NCI-H146 treated with DMSO at 0.1 percent for 48 hours (cell line): Measurements from ENCODE around the gene TRIM68.
A peak's percentile ranks its signal among the peaks of the same experiment; 100 is the strongest.

Experiments
- DNase-seq: peaks from one replicate; lab custom pipeline; 2025; ENCODE audit not compliant: unreplicated experiment; lab: John Stamatoyannopoulos, UW

The TRIM68 gene

GRCh38 chr11:4607781-4608666 is at the start of gene TRIM68:
Gene TRIM68 (minus strand): TSS chr11:4608231. CDS start chr11:4605504, 2,727 bp downstream.
- DNase-seq, result peak; percentile 91

- no peak for DNase-seq
These were observed 46.8 kb upstream of the TRIM68 start for GRCh38 chr11:4654635-4655369.

- peak; percentile 13 for DNase-seq
These were observed 39.7 kb upstream of the TRIM68 start for GRCh38 chr11:4647766-4648165.

- no peak for DNase-seq
These were observed 37.9 kb upstream of the TRIM68 start for GRCh38 chr11:4645974-4646373.

GRCh38 chr11:4644233-4644632 is 36.2 kb upstream of the TRIM68 start:
- DNase-seq, result no peak

- no peak for DNase-seq
These were observed 35.7 kb upstream of the TRIM68 start, which contains the start of gene OR51E1 for GRCh38 chr11:4643682-4644081. Gene OR51E1 (plus strand): TSS chr11:4643982. CDS start chr11:4652527, 8,545 bp downstream.

- DNase-seq, result no peak
These were observed 35.0 kb upstream of the TRIM68 start for GRCh38 chr11:4643076-4643475.

- DNase-seq, result no peak
These were observed 34.0 kb upstream of the TRIM68 start for GRCh38 chr11:4642043-4642442.

GRCh38 chr11:4641501-4641900 is 33.5 kb upstream of the TRIM68 start:
- no peak for DNase-seq

- DNase-seq, result no peak
These were observed 31.9 kb upstream of the TRIM68 start for GRCh38 chr11:4639931-4640330.

GRCh38 chr11:4637662-4638047 is 29.6 kb upstream of the TRIM68 start:
- peak; percentile 14 for DNase-seq

- peak; percentile 79 for DNase-seq
These were observed 29.1 kb upstream of the TRIM68 start, which contains the start of gene OR51D1 for GRCh38 chr11:4636962-4637661. Gene OR51D1 (plus strand): TSS chr11:4637477. CDS start chr11:4639791, 2,314 bp downstream.

GRCh38 chr11:4636136-4636535 is 28.1 kb upstream of the TRIM68 start:
- DNase-seq, result no peak

- DNase-seq, result peak; percentile 81
These were observed 18.4 kb upstream of the TRIM68 start for GRCh38 chr11:4626207-4627099.

- no peak for DNase-seq
These were observed 11.5 kb upstream of the TRIM68 start for GRCh38 chr11:4619514-4619913.

GRCh38 chr11:4615856-4616444 is 7.9 kb upstream of the TRIM68 start:
- no peak for DNase-seq

GRCh38 chr11:4611986-4612385 is 4.0 kb upstream of the TRIM68 start:
- DNase-seq, result no peak

- DNase-seq, result no peak
These were observed 2.4 kb upstream of the TRIM68 start for GRCh38 chr11:4610258-4610935.

GRCh38 chr11:4607096-4607495 is 935 bp downstream of the TRIM68 start:
- DNase-seq, result no peak
